AG09309 (cell line): ENCODE results near the gene CNTNAP2.

Experiments used
- DNase-seq: peaks from one replicate; pipeline ENCODE4 v3.0.0-alpha.2; 2010; ENCODE audit warnings: low read depth
- H3K4me3 ChIP-seq: 2 replicates; pipeline ENCODE4 v1.5.1; 2011; ENCODE audit warnings: mild to moderate bottlenecking, low read depth, low read length, moderate library complexity; ENCODE audit not compliant: control insufficient read depth
- TF ChIP-seq, protein P1 (sequence below): IDR thresholded peaks from 2 replicates; pipeline ENCODE4 v1.5.1; 2011; ENCODE audit warnings: mild to moderate bottlenecking, low read depth, low read length, inconsistent platforms; ENCODE audit not compliant: insufficient read depth, control insufficient read depth; ENCODE audit errors: missing control alignments

The CNTNAP2 gene

DNA sequence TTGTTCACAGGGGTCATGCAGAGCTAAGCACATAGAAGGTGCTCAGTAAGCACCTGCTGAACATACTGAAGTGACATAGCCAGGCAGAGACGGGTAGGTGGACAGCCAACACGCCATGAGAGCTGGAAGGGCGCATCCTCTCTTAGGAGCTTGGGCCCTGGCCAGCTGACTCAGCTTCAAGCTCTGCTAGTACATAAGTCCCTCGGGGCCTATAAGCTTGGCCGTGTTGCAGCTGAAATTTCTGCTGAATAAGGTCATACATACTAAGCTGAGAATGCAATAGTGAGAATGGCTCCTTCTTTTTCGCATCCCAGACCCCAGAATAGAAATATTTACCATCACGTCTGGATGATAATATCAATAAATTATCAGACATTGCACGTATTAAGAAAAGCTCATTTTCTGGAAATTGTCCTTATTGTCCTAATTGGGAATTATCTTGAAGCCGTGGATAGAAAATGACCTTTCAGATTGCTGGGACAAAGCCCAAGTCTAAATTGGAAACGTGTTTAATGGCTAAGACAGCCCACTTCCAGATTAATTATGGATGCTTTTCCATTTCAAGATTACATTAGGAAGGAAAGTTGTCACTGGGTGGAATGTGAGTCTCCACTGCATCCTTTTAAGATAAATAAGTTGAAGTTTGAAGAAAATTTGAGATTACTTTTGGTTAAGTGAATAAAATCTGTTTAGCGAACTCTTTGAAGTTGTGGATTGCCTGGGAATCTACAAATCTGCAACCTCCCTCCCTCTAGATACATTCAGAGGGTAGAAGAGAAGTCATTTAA is 2186.9 kb downstream of the CNTNAP2 start:
- TF ChIP-seq, protein P1, sequence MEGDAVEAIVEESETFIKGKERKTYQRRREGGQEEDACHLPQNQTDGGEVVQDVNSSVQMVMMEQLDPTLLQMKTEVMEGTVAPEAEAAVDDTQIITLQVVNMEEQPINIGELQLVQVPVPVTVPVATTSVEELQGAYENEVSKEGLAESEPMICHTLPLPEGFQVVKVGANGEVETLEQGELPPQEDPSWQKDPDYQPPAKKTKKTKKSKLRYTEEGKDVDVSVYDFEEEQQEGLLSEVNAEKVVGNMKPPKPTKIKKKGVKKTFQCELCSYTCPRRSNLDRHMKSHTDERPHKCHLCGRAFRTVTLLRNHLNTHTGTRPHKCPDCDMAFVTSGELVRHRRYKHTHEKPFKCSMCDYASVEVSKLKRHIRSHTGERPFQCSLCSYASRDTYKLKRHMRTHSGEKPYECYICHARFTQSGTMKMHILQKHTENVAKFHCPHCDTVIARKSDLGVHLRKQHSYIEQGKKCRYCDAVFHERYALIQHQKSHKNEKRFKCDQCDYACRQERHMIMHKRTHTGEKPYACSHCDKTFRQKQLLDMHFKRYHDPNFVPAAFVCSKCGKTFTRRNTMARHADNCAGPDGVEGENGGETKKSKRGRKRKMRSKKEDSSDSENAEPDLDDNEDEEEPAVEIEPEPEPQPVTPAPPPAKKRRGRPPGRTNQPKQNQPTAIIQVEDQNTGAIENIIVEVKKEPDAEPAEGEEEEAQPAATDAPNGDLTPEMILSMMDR, result no peak
- no peak overlapping the region for H3K4me3 ChIP-seq
- DNase-seq, result peak; percentile 35

DNA sequence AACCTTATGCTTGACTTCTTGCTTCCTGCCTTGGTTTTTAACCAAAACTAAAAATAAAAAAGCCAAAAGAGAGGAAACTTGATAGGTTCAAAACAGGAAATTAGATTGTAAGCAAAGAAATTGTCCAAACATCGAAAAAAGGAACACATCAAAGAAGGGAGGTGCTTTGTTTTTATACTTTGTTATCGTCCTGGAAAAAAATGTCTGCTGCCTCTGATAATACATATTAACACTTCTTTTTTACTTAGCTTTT is 2187.4 kb downstream of the CNTNAP2 start:
- TF ChIP-seq, protein P1, result no peak
- H3K4me3 ChIP-seq, result no peak overlapping the region
- no peak for DNase-seq

DNA sequence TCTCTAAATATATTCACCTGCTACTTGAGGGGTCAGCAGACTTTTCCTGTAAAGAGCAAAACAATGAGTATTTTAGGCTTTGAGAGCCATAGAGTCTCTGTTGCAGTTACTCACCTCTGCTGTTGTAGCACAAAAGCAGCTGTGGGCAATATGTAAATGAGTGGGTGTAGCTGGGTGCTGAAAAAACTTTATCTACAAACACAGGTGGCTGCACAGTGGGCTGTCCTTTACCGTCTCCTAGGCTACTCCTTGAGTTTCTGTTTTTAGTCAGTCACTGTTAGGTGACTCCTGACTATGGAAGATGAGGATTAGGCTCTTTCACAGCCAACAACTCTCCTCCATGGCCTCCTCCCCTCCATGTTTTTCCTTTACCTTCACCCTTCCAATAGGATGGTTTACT is 2187.9 kb downstream of the CNTNAP2 start:
- DNase-seq, result no peak
- H3K4me3 ChIP-seq, result no peak overlapping the region
- TF ChIP-seq, protein P1, result no peak

DNA sequence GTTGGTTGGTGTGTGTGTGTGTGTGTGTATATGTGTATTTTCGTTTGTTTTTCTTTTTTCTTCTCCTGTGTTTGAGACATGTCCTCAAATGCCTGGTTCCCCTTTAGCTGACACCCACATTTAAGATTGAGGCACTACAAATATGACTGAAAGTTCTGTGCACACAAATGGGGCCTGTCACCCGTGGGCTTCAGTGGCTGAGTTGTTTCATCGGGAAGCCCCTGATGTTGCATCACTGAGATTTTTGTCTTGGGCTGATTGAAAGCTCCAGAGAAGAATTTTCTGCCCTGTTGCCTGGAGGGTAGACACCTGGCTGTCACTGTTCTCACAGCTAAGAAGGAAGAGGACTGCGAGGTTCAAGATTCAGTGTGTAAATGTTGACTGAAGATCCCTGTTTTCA is 2190.2 kb downstream of the CNTNAP2 start:
- H3K4me3 ChIP-seq, result no peak overlapping the region
- no peak for DNase-seq
- TF ChIP-seq, protein P1, result no peak

DNA sequence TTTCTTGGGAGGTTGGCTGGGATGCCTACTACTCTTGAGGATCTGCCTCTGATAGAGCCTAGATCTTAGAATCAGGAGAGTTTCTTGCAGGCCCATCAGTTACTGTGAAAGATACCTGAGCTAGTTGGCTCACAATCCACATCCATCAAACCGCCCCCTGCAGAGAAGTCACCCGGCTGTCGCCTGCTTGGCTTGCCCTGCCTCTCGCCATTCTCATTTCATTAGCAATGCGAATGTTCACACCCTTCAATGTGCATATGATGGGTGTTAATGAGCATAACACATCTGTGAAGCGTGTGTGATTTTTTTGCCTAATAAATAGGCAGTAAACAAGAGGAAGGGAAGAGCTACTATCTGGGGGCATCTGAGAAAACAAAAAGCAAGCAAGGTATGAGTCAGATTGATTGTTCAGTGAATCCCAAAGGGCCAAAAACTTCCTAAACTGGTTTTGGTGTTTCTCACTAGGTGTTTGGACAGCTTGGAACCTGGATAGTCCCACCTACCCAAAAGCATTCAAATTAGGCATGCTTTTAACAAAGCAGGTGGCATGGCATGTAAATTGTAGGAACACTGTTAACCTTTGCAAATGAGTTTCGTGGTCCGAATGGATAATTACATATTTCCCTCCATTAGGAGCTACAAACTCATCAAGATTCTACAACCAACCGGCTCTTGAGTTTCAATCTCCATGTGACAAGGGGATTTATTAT is 2201.7 kb downstream of the CNTNAP2 start:
- TF ChIP-seq, protein P1, result no peak
- no peak overlapping the region for H3K4me3 ChIP-seq
- DNase-seq, result no peak

DNA sequence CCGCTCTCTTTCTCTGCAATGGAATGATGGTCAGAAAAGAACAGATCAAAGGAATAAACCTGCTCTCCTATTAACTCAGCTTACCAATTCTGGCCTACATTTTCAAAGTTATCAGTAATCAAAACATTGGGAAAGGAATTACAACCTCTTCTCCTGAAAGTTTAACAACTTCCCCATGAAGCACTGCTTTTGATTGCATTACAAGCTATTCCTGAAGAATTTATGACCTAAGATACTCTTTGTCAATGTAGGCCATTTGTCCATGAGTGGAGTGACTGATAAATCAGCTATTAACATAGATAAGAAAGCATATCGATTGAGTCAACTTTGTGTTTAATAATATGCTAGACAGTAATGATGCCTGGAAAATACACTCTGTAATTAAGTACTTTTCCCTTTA is 2202.2 kb downstream of the CNTNAP2 start:
- DNase-seq, result no peak
- H3K4me3 ChIP-seq, result no peak overlapping the region
- TF ChIP-seq, protein P1, result no peak

DNA sequence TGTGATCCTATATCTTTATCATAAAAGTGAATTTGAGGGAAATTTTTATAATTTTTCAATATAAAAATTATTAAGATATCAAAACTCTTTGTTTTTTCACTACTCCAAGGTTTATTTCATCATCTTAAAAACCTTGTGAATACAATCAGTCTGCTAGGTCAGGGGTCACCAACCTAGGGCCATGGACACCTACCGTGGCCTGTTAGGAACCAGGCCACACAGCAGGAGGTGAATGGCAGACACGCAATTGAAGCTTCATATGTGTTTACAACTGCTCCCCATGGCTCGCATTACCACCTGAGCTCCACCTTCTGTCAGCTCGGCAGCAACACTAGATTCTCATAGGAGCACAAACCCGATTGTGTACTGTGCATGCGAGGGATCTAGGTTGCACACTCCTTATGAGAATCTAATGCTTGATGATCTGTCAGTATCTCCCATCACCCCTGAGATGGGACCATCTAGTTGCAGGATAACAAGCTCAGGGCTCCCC is 2202.8 kb downstream of the CNTNAP2 start:
- DNase-seq, result no peak
- TF ChIP-seq, protein P1, result no peak
- H3K4me3 ChIP-seq, result no peak overlapping the region
